ENCODE results near the gene DYNLL2. TPM values are rescaled to one million over a fixed set of nuclear protein-coding genes. Genes with fewer than 3 reads are reported as not detected.

Gene DYNLL2
- total RNA-seq, 1 donor = 9.8 TPM

GRCh38 chr17:58060596-58061191, 22.5 kb upstream of the DYNLL2 start:
- Histone ChIP-seq H2AFZ (ENCODE audit: low read length) (no peak overlapping the region), H4K20me1 (ENCODE audit: insufficient read depth, low read length) (no peaks in the 10 kb centered on the region), H3K79me2 (ENCODE audit: insufficient read depth, low read length) (no peaks in the 10 kb centered on the region), H3K4me2 (ENCODE audit: insufficient read depth, low read length) (no peak overlapping the region), H3K36me3 (ENCODE audit: insufficient read depth, low read length) (no peaks in the 10 kb centered on the region), H3K4me3 (ENCODE audit: insufficient read depth, low read length) (no peak overlapping the region), H3K9me3 (ENCODE audit: low read depth, low read length) (no peaks in the 10 kb centered on the region), H3K27me3 (ENCODE audit: insufficient read depth, low read length) (peaks cover 9% of the 10 kb centered on the region), H3K4me1 (ENCODE audit: insufficient read depth, low read length) (no peaks in the 10 kb centered on the region), H3K27ac (ENCODE audit: low read depth, low read length) (no peak overlapping the region)
- DNase-seq (ENCODE audit: insufficient read length, low spot score, missing footprints) = no peak
- no peak for TF ChIP-seq CTCF (IDR thresholded peaks at IDR 0.05; ENCODE audit: extremely low read depth, low read depth, low read length)

GRCh38 chr17:58061672-58062071, 21.5 kb upstream of the DYNLL2 start:
- no peaks in the 10 kb centered on the region for H3K9me3 ChIP-seq (ENCODE audit: low read depth, low read length)
- no peak for DNase-seq (ENCODE audit: insufficient read length, low spot score, missing footprints)
- no peak overlapping the region for H3K4me3 ChIP-seq (ENCODE audit: insufficient read depth, low read length)
- H3K4me2 ChIP-seq (ENCODE audit: insufficient read depth, low read length) = no peak overlapping the region
- peaks cover 4% of the 10 kb centered on the region for H3K27me3 ChIP-seq (ENCODE audit: insufficient read depth, low read length)
- no peaks in the 10 kb centered on the region for H3K36me3 ChIP-seq (ENCODE audit: insufficient read depth, low read length)
- no peak for TF ChIP-seq CTCF (IDR thresholded peaks at IDR 0.05; ENCODE audit: extremely low read depth, low read depth, low read length)
- H3K4me1 ChIP-seq (ENCODE audit: insufficient read depth, low read length) = no peaks in the 10 kb centered on the region
- no peaks in the 10 kb centered on the region for H4K20me1 ChIP-seq (ENCODE audit: insufficient read depth, low read length)
- no peak overlapping the region for H3K27ac ChIP-seq (ENCODE audit: low read depth, low read length)
- H3K79me2 ChIP-seq (ENCODE audit: insufficient read depth, low read length) = no peaks in the 10 kb centered on the region
- no peak overlapping the region for H2AFZ ChIP-seq (ENCODE audit: low read length)

- H3K4me3 ChIP-seq (ENCODE audit: insufficient read depth, low read length) = no peak overlapping the region
- H3K4me2 ChIP-seq (ENCODE audit: insufficient read depth, low read length) = no peak overlapping the region
- no peaks in the 10 kb centered on the region for H4K20me1 ChIP-seq (ENCODE audit: insufficient read depth, low read length)
- H2AFZ ChIP-seq (ENCODE audit: low read length) = no peak overlapping the region
- H3K9me3 ChIP-seq (ENCODE audit: low read depth, low read length) = no peaks in the 10 kb centered on the region
- no peaks in the 10 kb centered on the region for H3K27me3 ChIP-seq (ENCODE audit: insufficient read depth, low read length)
- H3K4me1 ChIP-seq (ENCODE audit: insufficient read depth, low read length) = no peaks in the 10 kb centered on the region
- TF ChIP-seq CTCF (IDR thresholded peaks at IDR 0.05; ENCODE audit: extremely low read depth, low read depth, low read length) = no peak
- H3K27ac ChIP-seq (ENCODE audit: low read depth, low read length) = no peak overlapping the region
- DNase-seq (ENCODE audit: insufficient read length, low spot score, missing footprints) = no peak
- H3K79me2 ChIP-seq (ENCODE audit: insufficient read depth, low read length) = no peaks in the 10 kb centered on the region
- no peaks in the 10 kb centered on the region for H3K36me3 ChIP-seq (ENCODE audit: insufficient read depth, low read length)
Measured at GRCh38 chr17:58065238-58065637, 18.0 kb upstream of the DYNLL2 start.

GRCh38 chr17:58066401-58066800, 16.8 kb upstream of the DYNLL2 start:
- no peak overlapping the region for H3K4me2 ChIP-seq (ENCODE audit: insufficient read depth, low read length)
- TF ChIP-seq CTCF (IDR thresholded peaks at IDR 0.05; ENCODE audit: extremely low read depth, low read depth, low read length) = no peak
- DNase-seq (ENCODE audit: insufficient read length, low spot score, missing footprints) = no peak

More at GRCh38 chr17:58066401-58066800, 16.8 kb upstream of the DYNLL2 start:
- peaks cover 5% of the 10 kb centered on the region for H3K27me3 ChIP-seq (ENCODE audit: insufficient read depth, low read length)
- no peaks in the 10 kb centered on the region for H3K36me3 ChIP-seq (ENCODE audit: insufficient read depth, low read length)
- H3K4me3 ChIP-seq (ENCODE audit: insufficient read depth, low read length) = no peak overlapping the region
- H4K20me1 ChIP-seq (ENCODE audit: insufficient read depth, low read length) = no peaks in the 10 kb centered on the region
- no peaks in the 10 kb centered on the region for H3K79me2 ChIP-seq (ENCODE audit: insufficient read depth, low read length)
- H2AFZ ChIP-seq (ENCODE audit: low read length) = no peak overlapping the region
- H3K9me3 ChIP-seq (ENCODE audit: low read depth, low read length) = no peaks in the 10 kb centered on the region
- no peaks in the 10 kb centered on the region for H3K4me1 ChIP-seq (ENCODE audit: insufficient read depth, low read length)
- H3K27ac ChIP-seq (ENCODE audit: low read depth, low read length) = no peak overlapping the region
